ENCODE data around the gene STK25. TPM values are rescaled to one million over a fixed set of nuclear protein-coding genes. Genes with fewer than 3 reads are reported as not detected.

STK25 gene
- total RNA-seq, 2 donors from 2014 or later, result 35.3 to 95.5 TPM

DNA sequence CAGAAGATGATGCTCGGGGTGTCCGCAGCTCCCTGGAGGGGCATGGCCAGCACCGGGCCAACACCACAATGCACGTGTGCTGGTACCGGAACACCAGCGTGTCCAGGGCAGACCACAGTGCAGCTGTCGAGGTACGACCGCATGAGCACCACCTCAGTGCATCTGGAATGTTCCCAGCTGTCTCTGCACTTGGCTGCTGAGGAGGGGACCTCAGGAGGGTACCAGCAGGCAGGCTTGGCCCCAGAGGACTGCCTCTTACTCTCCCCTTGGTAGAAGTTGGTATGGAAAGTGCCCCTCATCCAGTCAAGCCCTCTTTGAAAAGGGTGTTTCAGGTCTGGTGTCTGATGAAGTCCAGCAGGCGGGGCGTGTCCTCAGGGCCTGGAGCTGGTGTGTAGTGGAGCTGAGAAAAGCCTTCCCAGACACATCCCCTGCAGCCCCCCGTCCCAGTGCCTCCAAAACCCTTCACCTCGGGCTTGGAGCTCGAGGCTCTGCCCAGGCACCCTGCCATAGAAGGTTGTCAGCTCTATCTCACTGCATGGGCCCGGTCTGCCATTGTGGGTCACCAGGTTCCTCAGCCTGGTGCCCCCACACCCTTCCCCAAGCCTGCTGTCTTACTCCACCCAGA lies 16.7 kb downstream of the STK25 start:
- H3K36me3 Mint-ChIP-seq, result no peaks in the 10 kb centered on the region
- ATAC-seq, result no peak

DNA sequence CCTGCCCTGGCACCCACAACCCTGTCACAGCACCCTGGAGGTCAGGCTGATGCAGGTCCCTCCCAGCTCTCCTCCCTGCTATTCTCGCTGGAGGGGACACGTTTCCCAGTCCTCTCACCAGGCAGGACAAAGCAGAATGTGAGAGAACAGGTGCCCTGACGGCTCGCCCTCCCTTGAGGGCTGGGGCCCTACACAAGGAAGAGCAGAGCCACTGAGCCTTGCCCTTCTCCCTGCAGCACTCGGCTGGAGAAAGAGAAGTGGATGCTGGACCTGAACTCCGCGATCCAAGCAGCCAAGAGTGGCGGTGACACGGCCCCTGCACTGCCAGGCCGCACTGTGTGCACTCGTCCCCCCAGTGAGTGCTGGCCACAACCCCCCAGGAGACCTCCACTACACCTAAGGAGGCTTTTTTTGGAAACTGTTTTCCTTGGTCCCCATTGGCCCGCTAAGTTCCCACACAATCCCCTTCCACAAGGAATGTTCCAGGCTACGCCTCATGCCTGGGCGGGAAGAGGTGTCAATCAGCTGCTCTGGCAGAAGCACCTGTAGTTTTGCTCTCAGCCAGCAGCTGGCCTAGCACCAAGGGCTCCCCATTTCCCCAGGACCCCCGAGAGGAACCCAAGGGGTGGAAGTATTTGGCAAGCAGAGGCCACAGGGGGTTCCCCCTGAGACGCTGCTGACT lies 17.4 kb downstream of the STK25 start:
- no peaks in the 10 kb centered on the region for H3K9me3 Mint-ChIP-seq
- DNase-seq (ENCODE audit: low spot score in 2 of 2), result no peak
- H3K27ac Mint-ChIP-seq, result no peak overlapping the region
- H3K36me3 Mint-ChIP-seq, result no peaks in the 10 kb centered on the region
- ATAC-seq, result no peak

More for the DNA sequence above, 16.7 kb downstream of the STK25 start:
- no peaks in the 10 kb centered on the region for H3K9me3 Mint-ChIP-seq
- DNase-seq (ENCODE audit: low spot score in 2 of 2), result no peak
- H3K27ac Mint-ChIP-seq, result peak overlapping the region in 1 of 2 donors; percentile 78

GRCh38 chr2:241489733-241490680 lies 18.4 kb downstream of the STK25 start:
- ATAC-seq (peak in 1 of 2 donors; percentile 16), DNase-seq (ENCODE audit: low spot score in 2 of 2) (no peak)
- H3K9me3 Mint-ChIP-seq, result no peaks in the 10 kb centered on the region
- H3K27ac Mint-ChIP-seq, result peak overlapping the region in 1 of 2 donors; percentile 36
- no peaks in the 10 kb centered on the region for H3K36me3 Mint-ChIP-seq

DNA sequence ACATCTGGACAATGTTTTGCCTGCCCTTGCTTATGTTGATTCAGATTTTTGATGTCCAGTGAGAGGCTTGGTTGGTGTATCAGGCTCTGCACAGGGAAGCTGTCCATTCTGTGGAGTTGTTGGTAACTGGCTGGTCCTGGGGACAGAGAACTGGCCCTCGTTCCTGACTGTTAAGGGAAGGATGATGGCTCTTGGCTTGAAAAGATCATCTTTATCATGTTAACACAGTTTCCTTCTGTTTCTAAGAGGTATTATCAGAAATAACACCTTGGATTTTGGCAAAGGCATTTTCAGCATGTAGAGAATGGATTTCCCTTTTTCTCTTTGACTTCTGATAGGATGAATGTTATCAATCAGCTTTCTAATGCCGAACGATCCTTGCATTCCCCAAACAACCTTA lies 19.3 kb downstream of the STK25 start:
- ATAC-seq, result no peak
- no peaks in the 10 kb centered on the region for H3K9me3 Mint-ChIP-seq
- DNase-seq (ENCODE audit: low spot score in 2 of 2), result no peak
- no peaks in the 10 kb centered on the region for H3K36me3 Mint-ChIP-seq
- no peak overlapping the region for H3K27ac Mint-ChIP-seq

DNA sequence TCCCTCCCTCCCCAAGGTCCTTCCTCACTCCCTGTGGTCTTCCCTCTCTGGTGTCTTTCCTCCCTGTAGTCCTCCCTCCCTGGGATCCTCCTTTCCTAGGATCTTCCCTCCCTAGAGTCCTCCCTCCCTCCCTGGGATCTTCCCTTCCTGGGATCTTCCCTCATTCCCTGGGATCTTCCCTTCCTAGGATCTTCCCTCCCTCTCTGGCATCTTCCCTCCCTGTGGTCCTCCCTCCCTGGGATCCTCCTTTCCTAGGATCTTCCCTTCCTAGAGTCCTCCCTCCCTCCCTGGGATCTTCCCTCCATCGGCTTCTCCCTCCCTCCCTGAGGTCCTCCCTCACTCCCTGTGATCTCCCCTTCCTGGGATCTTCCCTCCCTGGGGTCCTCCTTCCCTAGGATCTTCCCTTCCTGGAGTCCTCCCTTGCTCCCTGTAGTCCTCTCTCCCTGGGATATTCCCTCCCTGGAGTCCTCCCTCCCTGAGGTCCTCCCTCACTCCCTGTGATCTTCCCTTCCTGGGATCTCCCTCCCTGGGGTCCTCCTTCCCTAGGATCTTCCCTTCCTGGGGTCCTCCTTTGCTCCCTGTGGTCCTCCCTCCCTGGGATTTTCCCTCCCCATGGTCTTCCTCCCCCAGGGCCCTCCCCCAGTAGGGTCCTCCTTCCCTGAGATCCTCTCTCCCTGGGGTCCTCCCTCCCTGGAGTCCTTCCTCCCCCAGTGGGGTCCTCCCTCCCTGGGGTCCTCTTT lies 23.0 kb downstream of the STK25 start:
- peak overlapping the region; percentile 50 to 60 for H3K27ac Mint-ChIP-seq
- no peaks in the 10 kb centered on the region for H3K36me3 Mint-ChIP-seq
- H3K9me3 Mint-ChIP-seq, result no peaks in the 10 kb centered on the region
- DNase-seq (ENCODE audit: low spot score in 2 of 2) (no peak), ATAC-seq (no peak)

DNA sequence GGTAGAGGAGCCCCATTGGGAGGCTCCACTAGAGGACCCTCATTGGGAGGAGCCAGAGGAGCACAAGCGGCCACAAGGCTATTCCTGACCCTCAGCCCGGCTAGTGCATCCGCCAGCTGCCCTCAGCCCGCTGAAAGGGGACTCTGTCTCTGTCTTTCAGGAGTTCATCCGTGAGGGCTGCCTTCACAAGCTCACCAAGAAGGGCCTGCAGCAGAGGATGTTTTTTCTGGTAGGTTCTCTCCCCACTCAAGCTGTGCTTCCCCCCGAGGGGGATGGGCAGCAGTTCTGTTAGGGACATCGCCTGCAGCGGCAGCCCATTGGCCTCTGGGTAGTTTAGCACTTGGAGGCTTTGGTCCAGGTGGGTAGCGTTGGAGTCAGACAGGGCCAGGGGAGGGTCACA lies 25.1 kb downstream of the STK25 start:
- no peak for ATAC-seq
- Mint-ChIP-seq H3K36me3 (no peaks in the 10 kb centered on the region), H3K27ac (no peak overlapping the region), H3K9me3 (no peaks in the 10 kb centered on the region)
- no peak for DNase-seq (ENCODE audit: low spot score in 2 of 2)

GRCh38 chr2:241482126-241482955 lies 26.0 kb downstream of the STK25 start:
- no peaks in the 10 kb centered on the region for H3K9me3 Mint-ChIP-seq
- peak overlapping the region in 1 of 2 donors; percentile 61 for H3K27ac Mint-ChIP-seq
- ATAC-seq (no peak), DNase-seq (ENCODE audit: low spot score in 2 of 2) (no peak)
- no peaks in the 10 kb centered on the region for H3K36me3 Mint-ChIP-seq

DNA sequence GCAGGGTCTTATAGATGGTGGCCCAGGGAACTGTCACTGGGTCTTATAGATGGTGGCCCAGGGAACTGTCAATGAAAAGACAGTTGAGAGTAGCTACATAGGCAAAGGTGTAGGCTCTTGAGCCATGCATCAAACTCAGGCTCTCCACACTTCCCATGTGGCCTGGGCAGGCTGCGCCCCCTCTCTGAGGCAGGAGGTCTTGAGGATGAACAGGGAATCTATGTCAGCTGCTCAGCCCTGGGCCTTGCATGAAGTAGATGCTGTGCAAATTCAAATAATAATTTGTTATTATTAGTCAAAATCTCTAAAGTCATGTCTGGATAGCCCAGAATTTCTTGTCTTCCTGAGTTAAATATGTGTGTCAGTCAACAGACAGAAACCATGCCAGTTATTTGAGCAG lies 26.7 kb downstream of the STK25 start:
- DNase-seq (ENCODE audit: low spot score in 2 of 2) (no peak), ATAC-seq (no peak)
- H3K36me3 Mint-ChIP-seq, result no peaks in the 10 kb centered on the region
- no peak overlapping the region for H3K27ac Mint-ChIP-seq
- H3K9me3 Mint-ChIP-seq, result no peaks in the 10 kb centered on the region

DNA sequence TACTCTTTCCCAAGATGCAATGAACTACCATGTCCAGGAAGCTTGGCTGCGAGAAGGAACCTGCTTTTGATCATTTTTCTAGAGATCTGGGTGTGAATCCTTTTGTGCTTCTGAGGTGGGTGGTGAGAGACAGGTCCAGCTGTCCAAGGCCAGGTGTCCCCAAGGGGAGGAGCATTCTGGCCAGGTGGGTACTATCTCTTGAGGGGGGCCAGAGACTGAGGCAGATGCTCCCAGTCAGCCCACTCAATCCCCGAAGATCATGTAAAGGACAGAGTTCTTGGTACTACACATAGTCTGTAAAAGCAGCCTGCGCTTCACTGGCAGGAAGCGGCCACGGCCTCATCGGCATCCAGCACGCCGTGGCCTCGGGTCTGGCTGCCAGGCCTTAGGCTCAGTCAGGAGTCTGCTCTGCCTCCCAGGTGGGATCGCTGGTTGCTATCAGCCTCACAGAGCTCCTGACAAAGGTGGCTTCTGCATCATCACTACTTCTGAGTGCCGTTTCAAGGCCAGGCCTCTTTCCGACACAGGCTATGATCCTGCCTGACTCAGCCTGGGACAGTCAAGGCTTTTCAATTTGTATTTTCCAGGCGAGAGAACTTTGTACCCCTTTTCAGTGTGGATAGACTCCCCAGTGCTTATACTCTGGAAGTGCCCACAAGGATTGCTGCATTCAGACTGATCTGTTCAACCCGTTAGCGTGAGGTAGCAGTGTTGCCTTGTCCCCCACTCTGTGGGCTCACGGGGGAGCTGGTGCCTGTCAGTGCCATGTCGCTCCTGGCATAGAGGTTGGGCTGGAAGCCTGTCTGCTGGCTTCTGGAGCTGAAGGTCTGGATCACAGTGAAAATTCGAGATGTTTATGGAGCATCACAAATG lies 29.1 kb downstream of the STK25 start:
- Mint-ChIP-seq H3K27ac (no peak overlapping the region), H3K9me3 (no peaks in the 10 kb centered on the region), H3K36me3 (no peaks in the 10 kb centered on the region)
- ATAC-seq (no peak), DNase-seq (ENCODE audit: low spot score in 2 of 2) (no peak)

DNA sequence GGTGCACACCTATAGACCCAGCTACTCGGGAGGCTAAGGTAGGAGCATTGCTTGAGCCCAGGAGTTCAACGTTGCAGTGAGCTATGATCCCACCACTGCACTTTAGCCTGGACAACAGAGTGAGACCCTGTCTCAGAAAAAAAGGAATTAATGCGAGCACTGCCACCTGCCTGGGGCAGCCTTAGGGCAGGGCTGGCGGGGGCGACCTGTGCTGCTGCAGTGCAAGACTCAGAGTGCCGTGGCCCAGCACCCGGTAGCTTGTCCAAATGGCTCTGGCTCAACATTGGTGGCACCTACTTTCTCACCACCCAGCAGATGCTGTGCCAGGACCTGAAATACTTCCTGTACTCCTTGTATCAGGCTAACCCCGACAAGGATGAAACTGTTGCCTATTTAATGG lies 30.2 kb downstream of the STK25 start:
- Mint-ChIP-seq H3K9me3 (no peaks in the 10 kb centered on the region), H3K27ac (no peak overlapping the region), H3K36me3 (no peaks in the 10 kb centered on the region)
- ATAC-seq (no peak), DNase-seq (ENCODE audit: low spot score in 2 of 2) (no peak)

GRCh38 chr2:241475267-241475666 lies 33.1 kb downstream of the STK25 start:
- H3K9me3 Mint-ChIP-seq, result no peaks in the 10 kb centered on the region
- H3K27ac Mint-ChIP-seq, result no peak overlapping the region
- DNase-seq (ENCODE audit: low spot score in 2 of 2) (no peak), ATAC-seq (no peak)
- H3K36me3 Mint-ChIP-seq, result peaks cover 0 to 6% of the 10 kb centered on the region in 2 donors

- no peak for ATAC-seq
- no peak for DNase-seq (ENCODE audit: low spot score in 2 of 2)
- H3K36me3 Mint-ChIP-seq, result peaks cover 0 to 6% of the 10 kb centered on the region in 2 donors
- H3K27ac Mint-ChIP-seq, result no peak overlapping the region
- H3K9me3 Mint-ChIP-seq, result no peaks in the 10 kb centered on the region
Measured at GRCh38 chr2:241473399-241473798, 35.0 kb downstream of the STK25 start.

DNA sequence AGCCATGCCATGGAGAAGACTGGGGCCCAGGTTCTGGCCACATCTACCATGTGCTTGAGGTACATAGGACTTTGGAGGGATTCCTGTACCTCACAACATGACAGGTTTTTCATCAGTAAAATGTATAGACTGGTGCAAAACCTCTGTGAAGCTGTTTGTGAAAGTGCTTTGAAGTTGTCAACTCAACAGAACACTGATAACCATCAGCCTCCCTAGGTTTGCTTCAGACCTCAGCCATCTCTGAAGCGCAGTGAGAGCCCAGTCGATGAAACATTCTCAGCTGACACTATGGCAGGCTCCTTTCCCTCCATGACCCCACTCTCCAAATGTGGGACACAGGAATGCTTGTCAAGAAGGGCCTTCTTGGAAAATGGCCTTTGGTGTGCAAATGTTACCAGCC lies 38.6 kb downstream of the STK25 start:
- peak overlapping the region in 1 of 2 donors; percentile 4 for H3K27ac Mint-ChIP-seq
- peaks cover 0 to 6% of the 10 kb centered on the region in 2 donors for H3K36me3 Mint-ChIP-seq
- H3K9me3 Mint-ChIP-seq, result no peaks in the 10 kb centered on the region
- no peak for ATAC-seq
- DNase-seq (ENCODE audit: low spot score in 2 of 2), result no peak

DNA sequence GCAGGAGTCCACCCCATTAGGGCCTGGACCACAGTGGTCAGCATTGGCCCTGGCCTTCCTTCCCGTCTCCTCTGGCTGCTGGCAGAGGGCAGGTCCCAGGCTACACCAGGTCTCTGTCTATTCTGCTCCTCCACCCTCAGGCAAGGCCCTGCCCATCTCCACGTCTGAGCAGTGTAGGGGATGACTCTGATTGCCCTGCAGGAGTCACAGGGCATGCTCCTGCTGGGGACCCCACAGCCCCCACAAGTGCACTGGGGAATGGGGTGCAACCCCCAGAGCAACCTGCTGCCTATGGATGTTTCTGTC lies 40.0 kb downstream of the STK25 start:
- DNase-seq (ENCODE audit: low spot score in 2 of 2), result no peak
- Mint-ChIP-seq H3K9me3 (no peaks in the 10 kb centered on the region), H3K36me3 (peaks cover 0 to 6% of the 10 kb centered on the region in 2 donors), H3K27ac (no peak overlapping the region)
- no peak for ATAC-seq

GRCh38 chr2:241467777-241468475 lies 40.5 kb downstream of the STK25 start:
- ATAC-seq (no peak), DNase-seq (ENCODE audit: low spot score in 2 of 2) (no peak)
- peak overlapping the region in 1 of 2 donors; percentile 36 for H3K27ac Mint-ChIP-seq
- H3K9me3 Mint-ChIP-seq, result no peaks in the 10 kb centered on the region
- peaks cover 0 to 6% of the 10 kb centered on the region in 2 donors for H3K36me3 Mint-ChIP-seq

Data from activated naive CD4-positive, alpha-beta T cell treated with anti-CD3 and anti-CD28 coated beads, Interleukin-2, amount 50 U/mL, for 72 hours (primary cell).